ENCODE results near the gene OPRM1. TPM values are rescaled to one million over a fixed set of nuclear protein-coding genes. Genes with fewer than 3 reads are reported as not detected.

Gene OPRM1
- total RNA-seq, 1 donor: not detected

DNA sequence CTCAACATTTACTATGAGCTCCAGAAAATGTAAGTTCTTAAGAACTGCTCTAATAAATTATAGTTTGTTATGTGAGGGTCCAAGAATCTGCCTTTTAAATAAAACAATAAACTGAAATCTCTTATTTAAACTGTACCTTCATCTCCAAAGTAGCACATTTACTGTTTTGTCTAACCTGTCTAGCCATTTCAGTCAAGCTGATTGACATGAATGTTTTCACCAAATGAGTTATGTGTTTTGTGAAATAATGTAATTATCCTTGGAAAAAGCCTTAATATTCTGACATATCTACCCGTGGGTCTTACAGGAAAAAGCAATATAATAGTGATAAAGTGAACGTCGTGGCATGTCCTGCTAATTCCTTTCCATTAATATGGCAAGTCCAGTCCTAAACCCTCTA lies 57.8 kb downstream of the OPRM1 start:
- no peaks in the 10 kb centered on the region for H3K36me3 ChIP-seq (ENCODE audit: insufficient read depth, low read length)
- no peak overlapping the region for H2AFZ ChIP-seq (ENCODE audit: low read length)
- no peaks in the 10 kb centered on the region for H3K27me3 ChIP-seq (ENCODE audit: insufficient read depth, low read length)
- no peaks in the 10 kb centered on the region for H3K79me2 ChIP-seq (ENCODE audit: insufficient read depth, low read length)
- H3K27ac ChIP-seq (ENCODE audit: low read depth, low read length): no peak overlapping the region
- no peaks in the 10 kb centered on the region for H3K9me3 ChIP-seq (ENCODE audit: low read depth, low read length)
- H3K4me1 ChIP-seq (ENCODE audit: insufficient read depth, low read length): no peaks in the 10 kb centered on the region
- no peak overlapping the region for H3K4me3 ChIP-seq (ENCODE audit: insufficient read depth, low read length)
- DNase-seq (ENCODE audit: insufficient read length, low spot score, missing footprints): no peak
- no peak overlapping the region for H3K4me2 ChIP-seq (ENCODE audit: insufficient read depth, low read length)
- TF ChIP-seq, protein P1, sequence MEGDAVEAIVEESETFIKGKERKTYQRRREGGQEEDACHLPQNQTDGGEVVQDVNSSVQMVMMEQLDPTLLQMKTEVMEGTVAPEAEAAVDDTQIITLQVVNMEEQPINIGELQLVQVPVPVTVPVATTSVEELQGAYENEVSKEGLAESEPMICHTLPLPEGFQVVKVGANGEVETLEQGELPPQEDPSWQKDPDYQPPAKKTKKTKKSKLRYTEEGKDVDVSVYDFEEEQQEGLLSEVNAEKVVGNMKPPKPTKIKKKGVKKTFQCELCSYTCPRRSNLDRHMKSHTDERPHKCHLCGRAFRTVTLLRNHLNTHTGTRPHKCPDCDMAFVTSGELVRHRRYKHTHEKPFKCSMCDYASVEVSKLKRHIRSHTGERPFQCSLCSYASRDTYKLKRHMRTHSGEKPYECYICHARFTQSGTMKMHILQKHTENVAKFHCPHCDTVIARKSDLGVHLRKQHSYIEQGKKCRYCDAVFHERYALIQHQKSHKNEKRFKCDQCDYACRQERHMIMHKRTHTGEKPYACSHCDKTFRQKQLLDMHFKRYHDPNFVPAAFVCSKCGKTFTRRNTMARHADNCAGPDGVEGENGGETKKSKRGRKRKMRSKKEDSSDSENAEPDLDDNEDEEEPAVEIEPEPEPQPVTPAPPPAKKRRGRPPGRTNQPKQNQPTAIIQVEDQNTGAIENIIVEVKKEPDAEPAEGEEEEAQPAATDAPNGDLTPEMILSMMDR (IDR thresholded peaks at IDR 0.05; ENCODE audit: extremely low read depth, low read depth, low read length): no peak
- H4K20me1 ChIP-seq (ENCODE audit: insufficient read depth, low read length): no peaks in the 10 kb centered on the region

DNA sequence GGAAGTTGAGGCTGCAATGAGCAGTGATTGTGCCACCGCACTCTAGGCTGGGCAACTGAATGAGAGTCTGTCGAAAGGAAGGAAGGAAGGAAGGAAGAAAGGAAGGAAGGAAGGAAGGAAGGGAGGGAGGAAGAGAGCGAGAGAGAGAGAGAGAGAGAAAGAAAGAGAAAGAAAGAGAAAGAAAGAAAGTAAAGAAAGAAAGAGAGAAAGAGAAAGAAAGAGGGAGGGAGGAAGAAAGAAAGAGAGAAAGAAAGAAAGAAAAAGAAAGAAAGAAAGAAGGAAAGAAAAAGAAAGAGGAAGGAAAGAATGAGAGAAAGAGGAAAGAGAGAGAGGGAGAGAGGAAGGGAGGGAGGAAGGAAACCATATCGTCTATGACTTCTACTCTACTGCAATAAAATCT lies 60.2 kb downstream of the OPRM1 start:
- H2AFZ ChIP-seq (ENCODE audit: low read length): no peak overlapping the region
- H3K4me1 ChIP-seq (ENCODE audit: insufficient read depth, low read length): no peaks in the 10 kb centered on the region
- no peak overlapping the region for H3K4me2 ChIP-seq (ENCODE audit: insufficient read depth, low read length)
- no peaks in the 10 kb centered on the region for H3K9me3 ChIP-seq (ENCODE audit: low read depth, low read length)
- H4K20me1 ChIP-seq (ENCODE audit: insufficient read depth, low read length): no peaks in the 10 kb centered on the region
- DNase-seq (ENCODE audit: insufficient read length, low spot score, missing footprints): no peak
- H3K36me3 ChIP-seq (ENCODE audit: insufficient read depth, low read length): no peaks in the 10 kb centered on the region
- H3K27ac ChIP-seq (ENCODE audit: low read depth, low read length): no peak overlapping the region
- H3K27me3 ChIP-seq (ENCODE audit: insufficient read depth, low read length): no peaks in the 10 kb centered on the region
- no peak overlapping the region for H3K4me3 ChIP-seq (ENCODE audit: insufficient read depth, low read length)
- H3K79me2 ChIP-seq (ENCODE audit: insufficient read depth, low read length): no peaks in the 10 kb centered on the region
- TF ChIP-seq, protein P1 (IDR thresholded peaks at IDR 0.05; ENCODE audit: extremely low read depth, low read depth, low read length): no peak

DNA sequence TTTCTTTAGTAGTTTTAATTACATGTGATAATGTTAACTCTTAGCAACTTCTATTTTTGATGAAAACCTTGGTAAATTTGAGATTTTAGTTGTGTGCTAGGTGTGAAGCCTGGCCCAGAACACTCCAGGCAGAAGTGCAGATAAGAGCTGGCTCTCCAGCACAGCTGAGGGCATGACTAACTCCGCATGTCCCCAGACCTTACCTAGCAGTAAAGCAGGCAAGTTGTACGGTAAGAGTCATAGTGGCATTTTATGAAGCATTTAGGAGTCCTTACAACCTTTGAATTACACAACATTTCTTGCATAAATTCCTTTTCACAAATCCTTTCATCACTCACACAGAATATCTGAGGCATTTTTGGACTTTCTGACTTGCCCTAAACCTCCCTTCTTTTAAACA lies 67.2 kb downstream of the OPRM1 start:
- Histone ChIP-seq H2AFZ (ENCODE audit: low read length) (no peak overlapping the region), H3K79me2 (ENCODE audit: insufficient read depth, low read length) (no peaks in the 10 kb centered on the region), H3K4me1 (ENCODE audit: insufficient read depth, low read length) (no peaks in the 10 kb centered on the region), H3K27me3 (ENCODE audit: insufficient read depth, low read length) (no peaks in the 10 kb centered on the region), H3K4me2 (ENCODE audit: insufficient read depth, low read length) (no peak overlapping the region), H3K27ac (ENCODE audit: low read depth, low read length) (no peak overlapping the region), H3K4me3 (ENCODE audit: insufficient read depth, low read length) (no peak overlapping the region), H4K20me1 (ENCODE audit: insufficient read depth, low read length) (no peaks in the 10 kb centered on the region), H3K9me3 (ENCODE audit: low read depth, low read length) (no peaks in the 10 kb centered on the region), H3K36me3 (ENCODE audit: insufficient read depth, low read length) (no peaks in the 10 kb centered on the region)
- TF ChIP-seq, protein P1 (IDR thresholded peaks at IDR 0.05; ENCODE audit: extremely low read depth, low read depth, low read length): no peak
- DNase-seq (ENCODE audit: insufficient read length, low spot score, missing footprints): no peak

DNA sequence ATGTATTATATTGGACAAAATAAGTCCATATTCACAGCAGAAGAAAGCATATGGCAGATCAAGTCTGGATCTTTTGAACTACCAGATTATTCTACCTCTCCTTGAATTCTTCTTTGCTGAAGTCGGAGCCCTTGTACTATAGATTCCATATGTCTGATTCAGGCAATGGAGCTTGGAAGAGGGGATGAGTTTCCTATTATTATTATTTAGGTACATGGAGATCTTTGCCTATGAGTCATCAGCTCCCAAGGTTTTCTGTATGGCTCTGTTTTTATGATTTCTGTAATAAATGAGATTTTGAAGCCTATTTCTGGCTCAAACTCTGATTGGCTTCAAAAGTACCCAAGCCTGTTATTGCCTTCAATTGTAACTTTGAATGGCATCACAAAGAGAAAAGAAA lies 72.0 kb downstream of the OPRM1 start:
- Histone ChIP-seq H3K4me1 (ENCODE audit: insufficient read depth, low read length) (no peaks in the 10 kb centered on the region), H3K4me3 (ENCODE audit: insufficient read depth, low read length) (no peak overlapping the region), H3K27ac (ENCODE audit: low read depth, low read length) (no peak overlapping the region), H3K9me3 (ENCODE audit: low read depth, low read length) (no peaks in the 10 kb centered on the region), H2AFZ (ENCODE audit: low read length) (no peak overlapping the region), H3K79me2 (ENCODE audit: insufficient read depth, low read length) (no peaks in the 10 kb centered on the region), H4K20me1 (ENCODE audit: insufficient read depth, low read length) (no peaks in the 10 kb centered on the region), H3K27me3 (ENCODE audit: insufficient read depth, low read length) (no peaks in the 10 kb centered on the region), H3K4me2 (ENCODE audit: insufficient read depth, low read length) (no peak overlapping the region), H3K36me3 (ENCODE audit: insufficient read depth, low read length) (no peaks in the 10 kb centered on the region)
- TF ChIP-seq, protein P1 (IDR thresholded peaks at IDR 0.05; ENCODE audit: extremely low read depth, low read depth, low read length): no peak
- no peak for DNase-seq (ENCODE audit: insufficient read length, low spot score, missing footprints)

Measured in osteoblast (primary cell).